HepG2 (cell line): ENCODE results near the gene CSTPP1. TPM values are rescaled to one million over a fixed set of nuclear protein-coding genes. Genes with fewer than 3 reads are reported as not detected.

Experiments
- ATAC-seq: fragments of 200-7000 bp; cut with Tn5 transposase; 3 replicates; pipeline ENCODE4 v1.9.1; 2020; ENCODE audit warnings: mild to moderate bottlenecking, moderate library complexity
- BruUV-seq: library from RNA; stranded (reverse); fragments of 400-500 nt; replicated peaks from 2 replicates; lab custom pipeline; 2021; lab: Mats Ljungman, UMichigan
- CTCF ChIA-PET: fragments of 300-600 bp; formaldehyde crosslinking; extraction: SDS; loops from one replicate; lab custom pipeline; 2021; ENCODE audit warnings: low total read pairs, inconsistent platforms, low intra/inter-chr PET ratio; lab: Yijun Ruan, JAX
- POLR2A ChIA-PET: fragments of 350-600 bp; sonication (Branson Sonifier 250); formaldehyde crosslinking; loops from one replicate; lab custom pipeline; 2020; ENCODE audit warnings: antibody characterized with exemption, inconsistent platforms; lab: Yijun Ruan, JAX
- DNase-seq: peaks from one replicate; pipeline ENCODE4 v3.0.0-alpha.2; 2015; ENCODE audit warnings: low spot score
- FAIRE-seq: peaks from 3 replicates; lab custom pipeline; 2011; peaks lifted over from hg19 to GRCh38; lab: Jason Lieb, UNC
- H2AFZ ChIP-seq: one replicate; pipeline ENCODE4 v1.6.1; 2011; ENCODE audit warnings: low read length, inconsistent platforms
- H3K27ac ChIP-seq: fragments of 300-600 bp; 3 replicates; pipeline ENCODE4 v1.8.0; 2011; ENCODE audit warnings: mixed run types, mild to moderate bottlenecking, mixed read lengths, low read length, inconsistent platforms; ENCODE audit not compliant: insufficient read depth; ENCODE audit errors: extremely low read length
- H3K27me3 ChIP-seq, 2 experiments: fragments of 200-600 bp in 1 of 2; 2 replicates in 1 of 2; 3 replicates in 1 of 2; pipeline versions ENCODE4 v1.6.0 to v1.8.0; 2011; ENCODE audit warnings: low read length in 2 of 2, mild to moderate bottlenecking in 2 of 2, moderate library complexity in 2 of 2, inconsistent platforms in 1 of 2; ENCODE audit not compliant: insufficient read depth in 2 of 2, control insufficient read depth in 1 of 2
- H3K36me3 ChIP-seq, 2 experiments: fragments of 200-600 bp in 1 of 2; replicated peaks in 1 of 2; 2 replicates in 1 of 2; 3 replicates in 1 of 2; pipeline versions ENCODE4 v1.5.1 to v1.8.0; 2011; ENCODE audit warnings: low read length in 2 of 2, inconsistent platforms in 1 of 2; ENCODE audit not compliant: insufficient read depth in 2 of 2, control insufficient read depth in 1 of 2
- H3K4me1 ChIP-seq: 2 replicates; pipeline ENCODE4 v1.5.1; 2012; ENCODE audit warnings: low read length, inconsistent platforms; ENCODE audit not compliant: insufficient read depth
- H3K4me2 ChIP-seq: 2 replicates; pipeline ENCODE4 v1.6.0; 2011; ENCODE audit warnings: low read depth, low read length, inconsistent platforms
- H3K4me3 ChIP-seq, 3 experiments: fragments of 200-600 bp in 1 of 3; sonication (generic), shearing (Covaris generic) in 1 of 3; replicated peaks in 1 of 3; 2 replicates each; pipeline ENCODE4 v1.5.1; 2011 to 2016; ENCODE audit warnings: low read length in 3 of 3, inconsistent platforms in 2 of 3, low read depth in 2 of 3, mild to moderate bottlenecking in 2 of 3, control low read depth in 1 of 3, mixed read lengths in 1 of 3; ENCODE audit not compliant: insufficient read depth in 1 of 3
- H3K79me2 ChIP-seq: one replicate; pipeline ENCODE4 v1.6.1; 2011; ENCODE audit warnings: low read length, inconsistent platforms; ENCODE audit not compliant: insufficient read depth
- H3K9ac ChIP-seq: 2 replicates; pipeline ENCODE4 v1.6.0; 2011; ENCODE audit warnings: mild to moderate bottlenecking, low read depth, low read length, inconsistent platforms; ENCODE audit not compliant: insufficient read depth
- H3K9me3 ChIP-seq: 2 replicates; pipeline ENCODE4 v1.5.1; 2012; ENCODE audit warnings: mild to moderate bottlenecking, low read length
- H4K20me1 ChIP-seq: 2 replicates; pipeline ENCODE4 v1.6.0; 2011; ENCODE audit warnings: inconsistent platforms, mild to moderate bottlenecking, low read length, moderate library complexity; ENCODE audit not compliant: insufficient read depth
- AGO2 ChIP-seq: fragments of 200-400 bp; formaldehyde crosslinking; optimal IDR thresholded peaks from 2 replicates; pipeline ENCODE3; 2017; ENCODE audit warnings: mild to moderate bottlenecking, low read depth, low read length, moderate library complexity
- HNRNPL ChIP-seq: fragments of 200-400 bp; formaldehyde crosslinking; IDR thresholded peaks from 2 replicates; pipeline ENCODE4 v1.6.1; 2017; ENCODE audit warnings: mild to moderate bottlenecking, low read depth, low read length
- RBFOX2 ChIP-seq: fragments of 200-400 bp; formaldehyde crosslinking; IDR thresholded peaks from 2 replicates; pipeline ENCODE4 v1.6.1; 2017; ENCODE audit warnings: low read depth, mild to moderate bottlenecking, low read length
- REL ChIP-seq: sonication (generic); formaldehyde crosslinking; conservative IDR thresholded peaks from 2 replicates; pipeline ENCODE4 v1.8.0; 2022; ENCODE audit warnings: mild to moderate bottlenecking, missing genetic modification reagents, moderate library complexity
- ZNF549 ChIP-seq: sonication (generic); formaldehyde crosslinking; IDR thresholded peaks from 2 replicates; pipeline ENCODE4 v1.5.0; 2020; ENCODE audit warnings: missing genetic modification reagents
- WGBS: methylation state at CpG from one replicate; pipeline ENCODE4 v1.1.6; 2017; ENCODE audit warnings: low lambda C conversion rate; 5-methylcytosine and 5-hydroxymethylcytosine counted together
- in situ Hi-C: cut with HindIII; loops from 2 replicates; pipeline ENCODE4 v1.10.0; 2017; ENCODE audit warnings: low pct_unique_long_range_greater_than_20kb; ENCODE audit not compliant: extremely low pct_ligation_motif_present
- intact Hi-C: fragments of 100-400 bp; cut with micrococcal nuclease; formaldehyde crosslinking; loops from one replicate; pipeline ENCODE4 v1.10.0; 2022; ENCODE audit not compliant: unreplicated experiment
- polyA plus RNA-seq, 8 experiments: library from polyadenylated mRNA; depleted of rRNA in 3 of 8; stranded (reverse) in 7 of 8; unstranded in 1 of 8; fragments of >200 nt; fragmentation: Illumina TruSeq in 4 of 8; extraction: Trizol in 4 of 8; gene quantifications; 2 replicates each; pipeline versions ENCODE4 v1.2.1 to v1.2.3, GENCODE V29; 2011 to 2016; ENCODE audit warnings: low read depth in 4 of 8, missing spikeins in 1 of 8, mixed read lengths in 1 of 8; ENCODE audit not compliant: insufficient read depth in 1 of 8
- total RNA-seq, 5 experiments: library from RNA; depleted of rRNA; stranded (reverse); fragments of >200 nt; fragmentation: Illumina TruSeq; extraction: Trizol; gene quantifications; 2 replicates each; pipeline ENCODE4 v1.2.3, GENCODE V29; 2016; ENCODE audit warnings: low read depth in 1 of 5

CSTPP1 gene
- total and polyA plus RNA-seq, 2 of the 13 experiments (the other 11 are each of a cell fraction or from before 2014, with no cell fraction given) = 12.3 to 14.6 TPM

GRCh38 chr11:47182380-47182779 is 245.8 kb downstream of the CSTPP1 start:
- no peak for ATAC-seq
- no TSS peak for BruUV-seq
- POLR2A ChIA-PET = interaction anchor here (1.0 to 9.2 kb wide), 5 partner anchors 11 to 75 kb away, joined by 3 to 247 read pairs (median 5); partner anchors contain the start of genes ACP2, DDB2 and NR1H3

GRCh38 chr11:47183031-47183856 is 246.7 kb downstream of the CSTPP1 start:
- in situ Hi-C loops (no loop called here), intact Hi-C loops (no loop called here)
- ChIA-PET POLR2A (interaction anchor here (0.7 to 9.2 kb wide), 7 partner anchors 10 to 76 kb away, joined by 3 to 247 read pairs (median 5); partner anchors contain the start of genes DDB2 and NR1H3), CTCF (no interaction called here)
- FAIRE-seq (no peak), DNase-seq (no peak), ATAC-seq (no peak)
- Histone ChIP-seq H3K9ac (peak overlapping the region; percentile 29; the same call in 1 of the 2 replicates), H3K4me3 (0 out of 6 replicates have a peak overlapping the region, but pooled peaks of 1 of the 3 experiments have one; percentile 86), H3K4me2 (peak overlapping the region; percentile 86), H2AFZ (no peak overlapping the region), H3K27ac (peak overlapping the region; percentile 98), H4K20me1 (no peaks in the 10 kb centered on the region), H3K27me3 (no peaks in the 10 kb centered on the region), H3K79me2 (peaks cover 25% of the 10 kb centered on the region), H3K4me1 (peaks cover 51% of the 10 kb centered on the region), H3K9me3 (no peaks in the 10 kb centered on the region), H3K36me3 (peaks cover 17 to 28% of the 10 kb centered on the region in 2 experiments)
- WGBS = 95% methylated on average over 19 of the region's 25 CpGs
- no TSS peak for BruUV-seq
- TF ChIP-seq AGO2 (peak; percentile 1), ZNF549 (CRISPR knock-in tag) (no peak)

More at GRCh38 chr11:47182380-47182779, 245.8 kb downstream of the CSTPP1 start:
- H3K27ac ChIP-seq = no peak overlapping the region
- TF ChIP-seq RBFOX2 (peak; percentile 69), AGO2 (peak; percentile 89), HNRNPL (0 out of 2 replicates have a peak, but pooled peaks have one; percentile 54), REL (CRISPR knock-in tag) (no peak)
- peaks cover 17 to 28% of the 10 kb centered on the region in 2 experiments for H3K36me3 ChIP-seq
- no peaks in the 10 kb centered on the region for H4K20me1 ChIP-seq
- H3K4me3 ChIP-seq = no peak overlapping the region
- WGBS = 99% methylated on average over 15 of the region's 17 CpGs
- in situ Hi-C loops (no loop called here), intact Hi-C loops (no loop called here)
- H3K4me1 ChIP-seq = peaks cover 51% of the 10 kb centered on the region
- no peak overlapping the region for H2AFZ ChIP-seq
- H3K79me2 ChIP-seq = peaks cover 25% of the 10 kb centered on the region
- H3K9ac ChIP-seq = no peak overlapping the region
- FAIRE-seq = no peak
- no peaks in the 10 kb centered on the region for H3K9me3 ChIP-seq
- CTCF ChIA-PET = no interaction called here
- no peak overlapping the region for H3K4me2 ChIP-seq
- no peak for DNase-seq
- no peaks in the 10 kb centered on the region for H3K27me3 ChIP-seq
